Spleen (tissue), 11 donors: ENCODE measurements around the gene GUK1. TPM values are rescaled to one million over a fixed set of nuclear protein-coding genes. Genes with fewer than 3 reads are reported as not detected.
A peak's percentile ranks its signal among the peaks of the same experiment; 100 is the strongest.
"Not testable (repeated sequence)": the region's sequence is repeated elsewhere in the genome, so short reads cannot be mapped to it uniquely, and the experiment has no call there.

Source experiments
- DNase-seq: peaks from one replicate; pipeline ENCODE4 v3.0.0-alpha.2; 2020
- H3K27ac ChIP-seq, 8 donors: fragments of 200-600 bp; sonication (generic) in 7 of 8; 1 replicate in 4 of 8; 2 replicates in 4 of 8; pipeline versions ENCODE4 v1.5.0 to v1.8.0; 2016 to 2021; ENCODE audit warnings: inconsistent platforms in 4 of 8, mild to moderate bottlenecking in 4 of 8, moderate library complexity in 1 of 8
- H3K27me3 ChIP-seq, 7 donors: fragments of 200-600 bp; sonication (generic) in 6 of 7; replicated peaks in 1 of 7; 1 replicate in 4 of 7; 2 replicates in 3 of 7; pipeline versions ENCODE4 v1.5.0 to v1.8.0; 2016 to 2021; ENCODE audit warnings: inconsistent platforms in 3 of 7, mild to moderate bottlenecking in 1 of 7
- H3K36me3 ChIP-seq, 6 donors: fragments of 200-600 bp; sonication (generic) in 5 of 6; 1 replicate in 4 of 6; 2 replicates in 2 of 6; pipeline versions ENCODE4 v1.5.0 to v1.8.0; 2016 to 2021; ENCODE audit warnings: inconsistent platforms in 2 of 6
- H3K4me1 ChIP-seq, 6 donors: fragments of 200-600 bp; sonication (generic) in 5 of 6; 1 replicate in 3 of 6; 2 replicates in 3 of 6; pipeline versions ENCODE4 v1.5.0 to v1.8.0; 2016 to 2021; ENCODE audit warnings: inconsistent platforms in 3 of 6
- H3K4me3 ChIP-seq, 8 donors: fragments of 200-600 bp; sonication (generic) in 7 of 8; 1 replicate in 4 of 8; 2 replicates in 4 of 8; pipeline versions ENCODE4 v1.5.0 to v1.8.0; 2016 to 2021; ENCODE audit warnings: inconsistent platforms in 4 of 8, mild to moderate bottlenecking in 4 of 8, moderate library complexity in 2 of 8
- H3K9me3 ChIP-seq, 8 donors: fragments of 200-600 bp; sonication (generic) in 7 of 8; 1 replicate in 4 of 8; 2 replicates in 4 of 8; pipeline versions ENCODE4 v1.5.0 to v1.8.0; 2016 to 2021; ENCODE audit warnings: inconsistent platforms in 4 of 8
- CTCF ChIP-seq, 11 experiments: fragments of 200-600 bp in 7 of 11; fragments of 450-650 bp in 4 of 11; sonication (generic) in 4 of 11; IDR thresholded peaks in 8 of 11; conservative IDR thresholded peaks in 3 of 11; 1 replicate in 7 of 11; 2 replicates in 4 of 11; pipeline versions ENCODE4 v1.4.0 to v1.8.0; 2016 to 2021; ENCODE audit warnings: antibody characterized with exemption in 11 of 11, inconsistent platforms in 4 of 11, mild to moderate bottlenecking in 1 of 11
- POLR2A ChIP-seq, 3 donors: fragments of 450-650 bp; IDR thresholded peaks; one replicate each; pipeline ENCODE4 v1.5.1; 2017; ENCODE audit warnings: antibody characterized with exemption in 3 of 3, mild to moderate bottlenecking in 1 of 3
- POLR2AphosphoS5 ChIP-seq, 3 donors: sonication (generic); formaldehyde crosslinking; IDR thresholded peaks; one replicate each; pipeline ENCODE4 v1.5.1; 2017; ENCODE audit warnings: antibody characterized with exemption in 3 of 3
- WGBS, 5 donors: extraction: QIAGEN DNeasy Blood & Tissue Kit in 3 of 5; methylation state at CpG; one replicate each; pipeline versions ENCODE4 v1.1.5 to v1.1.7; 2013 to 2018; 5-methylcytosine and 5-hydroxymethylcytosine counted together
- intact Hi-C: fragments of 100-400 bp; cut with DNase I; formaldehyde crosslinking; loops from one replicate; pipeline ENCODE4 v1.15.0; 2023; ENCODE audit warnings: low total_unique reads
- polyA plus RNA-seq, 3 donors: library from polyadenylated mRNA; stranded (reverse); fragments of 200-250 nt; gene quantifications; one replicate each; pipeline ENCODE4 v1.2.1, GENCODE V29; 2013
- total RNA-seq, 7 donors: library from RNA; depleted of rRNA in 3 of 7; stranded (reverse); fragments of >200 nt in 3 of 7; fragmentation: NEBNext Ultra II Directional in 4 of 7; extraction: Animal tissue kit (Norgen Biotek cat#: 25700) in 4 of 7; gene quantifications; one replicate each; pipeline versions ENCODE4 v1.1.0 to v1.2.1, GENCODE V29; 2016 to 2021
- donor health status: healthy with polysubstance abuse.
- donor health status: DM: no; HTN: no; CAD: no; lungs with moderate emphysema.
- donor health status: DM: no; HTN: no; CAD: no.
- donor health status: Bipolar disorder and iron deficiency.
- donor health status: healthy.
- donor health status: DM: no; HTN: no; CAD: no.
- donor health status: DM: yes; HTN: yes; CAD: no.

GUK1 gene
- total and polyA plus RNA-seq, 10 donors = 167 to 499 (median 199) TPM

GRCh38 chr1:228109962-228110488, 30.1 kb upstream of the GUK1 start:
- no peaks in the 10 kb centered on the region for H3K9me3 ChIP-seq
- intact Hi-C loops = no loop called here
- H3K27me3 ChIP-seq = no peaks in the 10 kb centered on the region
- no peak for DNase-seq
- H3K36me3 ChIP-seq = peaks cover 0 to 27% (median 20%) of the 10 kb centered on the region in 6 donors
- peak in 1 of 3 donors; percentile 21 for TF ChIP-seq POLR2AphosphoS5 (IDR thresholded peaks at IDR 0.05)
- no peak for TF ChIP-seq CTCF (IDR thresholded peaks at IDR 0.05 in 8 of 11, conservative IDR thresholded peaks at IDR 0.05 in 3 of 11)
- peak overlapping the region; percentile 66 to 95 (median 90) for H3K4me3 ChIP-seq
- peak overlapping the region; percentile 75 to 96 (median 88) for H3K27ac ChIP-seq
- 33 to 48% (median 37%) methylated on average over 15 of the region's 15 CpGs for WGBS, 5 donors
- H3K4me1 ChIP-seq = peaks cover 11 to 45% (median 28%) of the 10 kb centered on the region in 6 donors

GRCh38 chr1:228110556-228110955, 29.5 kb upstream of the GUK1 start:
- Histone ChIP-seq H3K4me1 (peaks cover 11 to 41% (median 28%) of the 10 kb centered on the region in 6 donors), H3K9me3 (no peaks in the 10 kb centered on the region), H3K27me3 (no peaks in the 10 kb centered on the region), H3K4me3 (peak overlapping the region in 1 of 8 donors; percentile 89), H3K36me3 (peaks cover 0 to 26% (median 20%) of the 10 kb centered on the region in 6 donors), H3K27ac (peak overlapping the region in 6 of 8 donors; percentile 86 to 96 (median 92))
- no peak for DNase-seq
- TF ChIP-seq POLR2AphosphoS5 (IDR thresholded peaks at IDR 0.05) (no peak), POLR2A (IDR thresholded peaks at IDR 0.05) (no peak), CTCF (IDR thresholded peaks at IDR 0.05 in 8 of 11, conservative IDR thresholded peaks at IDR 0.05 in 3 of 11) (no peak)
- intact Hi-C loops = no loop called here
- WGBS, 5 donors = 85 to 96% (median 95%) methylated on average over 7 of the region's 7 CpGs

- intact Hi-C loops, DNase-seq, H3K27ac ChIP-seq, H3K9me3 ChIP-seq, H3K27me3 ChIP-seq, H3K4me3 ChIP-seq: not testable (repeated sequence)
- H3K36me3 ChIP-seq = peaks cover 0 to 18% (median 13%) of the 10 kb centered on the region in 6 donors
- peaks cover 11 to 41% (median 28%) of the 10 kb centered on the region in 6 donors for H3K4me1 ChIP-seq
- WGBS, 5 donors = 88 to 94% (median 90%) methylated on average over 6 of the region's 6 CpGs
Measured at GRCh38 chr1:228111315-228111714, 28.8 kb upstream of the GUK1 start.

- 82 to 89% (median 87%) methylated on average over 7 of the region's 7 CpGs for WGBS, 5 donors
- no peaks in the 10 kb centered on the region for H3K27me3 ChIP-seq
- TF ChIP-seq POLR2AphosphoS5 (IDR thresholded peaks at IDR 0.05) = no peak
- TF ChIP-seq POLR2A (IDR thresholded peaks at IDR 0.05) = no peak
- no peak for TF ChIP-seq CTCF (IDR thresholded peaks at IDR 0.05 in 8 of 11, conservative IDR thresholded peaks at IDR 0.05 in 3 of 11)
- H3K36me3 ChIP-seq = peaks cover 0 to 10% (median 6%) of the 10 kb centered on the region in 6 donors
- H3K27ac ChIP-seq = no peak overlapping the region
- H3K9me3 ChIP-seq = peaks cover 0 to under 1% (median 0%) of the 10 kb centered on the region in 8 donors
- DNase-seq = no peak
- intact Hi-C loops = no loop called here
- H3K4me3 ChIP-seq = no peak overlapping the region
- peaks cover 11 to 34% (median 28%) of the 10 kb centered on the region in 6 donors for H3K4me1 ChIP-seq
Measured at GRCh38 chr1:228112167-228112566, 27.9 kb upstream of the GUK1 start.
